ENCODE measurements around the gene ANGPTL2. TPM values are rescaled to one million over a fixed set of nuclear protein-coding genes. Genes with fewer than 3 reads are reported as not detected.
A peak's percentile ranks its signal among the peaks of the same experiment; 100 is the strongest.

The ANGPTL2 gene
- total RNA-seq = 169 TPM
- long read RNA-seq, transcript ANGPTL2-202 (5 exons, 3,707 nt) = major isoform, 39 of 106 reads
- long read RNA-seq, partial matches to known transcripts = 31 of 106 reads
- long read RNA-seq, other reads (novel, unspliced or antisense) = 34 of 106 reads

- peak; percentile 96 for DNase-seq (ENCODE audit: low spot score)
These were observed at the start of gene ANGPTL2 for GRCh38 chr9:127122176-127123063. Gene ANGPTL2, minus strand, starts transcription at chr9:127122635. Its CDS starts 13,904 bp downstream, at chr9:127108731.

GRCh38 chr9:127171348-127171747 lies 48.9 kb upstream of the ANGPTL2 start:
- DNase-seq (ENCODE audit: low spot score) = peak; percentile 39

- DNase-seq (ENCODE audit: low spot score) = peak; percentile 43
These were observed 48.2 kb upstream of the ANGPTL2 start for GRCh38 chr9:127170652-127171051.

GRCh38 chr9:127170103-127170502 lies 47.7 kb upstream of the ANGPTL2 start:
- peak; percentile 41 for DNase-seq (ENCODE audit: low spot score)

- DNase-seq (ENCODE audit: low spot score) = no peak
These were observed 47.1 kb upstream of the ANGPTL2 start for GRCh38 chr9:127169575-127169883.

GRCh38 chr9:127168756-127169574 lies 46.5 kb upstream of the ANGPTL2 start:
- peak; percentile 67 for DNase-seq (ENCODE audit: low spot score)

- no peak for DNase-seq (ENCODE audit: low spot score)
These were observed 45.3 kb upstream of the ANGPTL2 start for GRCh38 chr9:127167560-127168326.

GRCh38 chr9:127166651-127167524 lies 44.5 kb upstream of the ANGPTL2 start:
- DNase-seq (ENCODE audit: low spot score) = no peak

- DNase-seq (ENCODE audit: low spot score) = no peak
These were observed 43.7 kb upstream of the ANGPTL2 start for GRCh38 chr9:127166111-127166510.

- DNase-seq (ENCODE audit: low spot score) = no peak
These were observed 42.7 kb upstream of the ANGPTL2 start for GRCh38 chr9:127165116-127165515.

GRCh38 chr9:127163409-127163808 lies 41.0 kb upstream of the ANGPTL2 start:
- no peak for DNase-seq (ENCODE audit: low spot score)

GRCh38 chr9:127162864-127163365 lies 40.5 kb upstream of the ANGPTL2 start:
- DNase-seq (ENCODE audit: low spot score) = no peak

- peak; percentile 67 for DNase-seq (ENCODE audit: low spot score)
These were observed 39.8 kb upstream of the ANGPTL2 start for GRCh38 chr9:127162046-127162863.

- DNase-seq (ENCODE audit: low spot score) = peak; percentile 67
These were observed 38.7 kb upstream of the ANGPTL2 start for GRCh38 chr9:127161081-127161624.

GRCh38 chr9:127159949-127160610 lies 37.6 kb upstream of the ANGPTL2 start:
- peak; percentile 79 for DNase-seq (ENCODE audit: low spot score)

GRCh38 chr9:127159325-127159801 lies 36.9 kb upstream of the ANGPTL2 start:
- DNase-seq (ENCODE audit: low spot score) = peak; percentile 81

- no peak for DNase-seq (ENCODE audit: low spot score)
These were observed 36.4 kb upstream of the ANGPTL2 start for GRCh38 chr9:127158786-127159324.
